Ramos (cell line): ENCODE measurements around the gene YWHAQ.
"Not testable (repeated sequence)": the region's sequence is repeated elsewhere in the genome, so short reads cannot be mapped to it uniquely, and the experiment has no call there.

Source experiments
- in situ Hi-C: fragments of 300-500 bp; cut with MboI; formaldehyde crosslinking; loops from one replicate; pipeline ENCODE4 v1.14.3; 2022; ENCODE audit warnings: low sequenced_read_pairs; ENCODE audit not compliant: unreplicated experiment

The YWHAQ gene

GRCh38 chr2:9637330-9637729 lies 6.5 kb upstream of the YWHAQ start:
- in situ Hi-C loops: no loop called here

GRCh38 chr2:9634133-9634532 lies 3.3 kb upstream of the YWHAQ start:
- in situ Hi-C loops: no loop called here

GRCh38 chr2:9631878-9632700 lies 1.3 kb upstream of the YWHAQ start:
- in situ Hi-C loops: no loop called here

GRCh38 chr2:9631553-9631819 lies 689 bp upstream of the YWHAQ start:
- in situ Hi-C loops: no loop called here

- in situ Hi-C loops: no loop called here
Measured at GRCh38 chr2:9630117-9630735, 571 bp downstream of the YWHAQ start.

- in situ Hi-C loops: no loop called here
Measured at GRCh38 chr2:9629222-9630116, 1.3 kb downstream of the YWHAQ start.

GRCh38 chr2:9627310-9627709 lies 3.5 kb downstream of the YWHAQ start:
- in situ Hi-C loops: no loop called here

- in situ Hi-C loops: no loop called here
Measured at GRCh38 chr2:9623151-9623550, 7.6 kb downstream of the YWHAQ start.

- in situ Hi-C loops: not testable (repeated sequence)
Measured at GRCh38 chr2:9621655-9622054, 9.1 kb downstream of the YWHAQ start.

GRCh38 chr2:9618410-9618809 lies 12.4 kb downstream of the YWHAQ start:
- in situ Hi-C loops: no loop called here

- in situ Hi-C loops: no loop called here
Measured at GRCh38 chr2:9617749-9618148, 13.0 kb downstream of the YWHAQ start.

- in situ Hi-C loops: no loop called here
Measured at GRCh38 chr2:9617296-9617695, 13.5 kb downstream of the YWHAQ start.

- in situ Hi-C loops: no loop called here
Measured at GRCh38 chr2:9614562-9614961, 16.2 kb downstream of the YWHAQ start.

- in situ Hi-C loops: no loop called here
Measured at GRCh38 chr2:9613291-9613690, 17.5 kb downstream of the YWHAQ start.

GRCh38 chr2:9611549-9611912 lies 19.3 kb downstream of the YWHAQ start:
- in situ Hi-C loops: not testable (repeated sequence)

- in situ Hi-C loops: no loop called here
Measured at GRCh38 chr2:9610781-9611548, 19.8 kb downstream of the YWHAQ start.

- in situ Hi-C loops: not testable (repeated sequence)
Measured at GRCh38 chr2:9608491-9608890, 22.3 kb downstream of the YWHAQ start.

- in situ Hi-C loops: no loop called here
Measured at GRCh38 chr2:9602412-9602811, 28.4 kb downstream of the YWHAQ start.

- in situ Hi-C loops: no loop called here
Measured at GRCh38 chr2:9601397-9601796, 29.4 kb downstream of the YWHAQ start.

GRCh38 chr2:9599430-9599829 lies 31.4 kb downstream of the YWHAQ start:
- in situ Hi-C loops: no loop called here
